HG03439 (cell line): ENCODE measurements around the gene SGK1.
"Not testable (repeated sequence)": the region's sequence is repeated elsewhere in the genome, so short reads cannot be mapped to it uniquely, and the experiment has no call there.

Experiments used
- ATAC-seq: cut with Tn5 transposase; IDR thresholded peaks from one replicate; pipeline ENCODE4 v1.9.1; 2021; ENCODE audit warnings: mild to moderate bottlenecking, moderate library complexity; ENCODE audit not compliant: unreplicated experiment

SGK1 gene

DNA sequence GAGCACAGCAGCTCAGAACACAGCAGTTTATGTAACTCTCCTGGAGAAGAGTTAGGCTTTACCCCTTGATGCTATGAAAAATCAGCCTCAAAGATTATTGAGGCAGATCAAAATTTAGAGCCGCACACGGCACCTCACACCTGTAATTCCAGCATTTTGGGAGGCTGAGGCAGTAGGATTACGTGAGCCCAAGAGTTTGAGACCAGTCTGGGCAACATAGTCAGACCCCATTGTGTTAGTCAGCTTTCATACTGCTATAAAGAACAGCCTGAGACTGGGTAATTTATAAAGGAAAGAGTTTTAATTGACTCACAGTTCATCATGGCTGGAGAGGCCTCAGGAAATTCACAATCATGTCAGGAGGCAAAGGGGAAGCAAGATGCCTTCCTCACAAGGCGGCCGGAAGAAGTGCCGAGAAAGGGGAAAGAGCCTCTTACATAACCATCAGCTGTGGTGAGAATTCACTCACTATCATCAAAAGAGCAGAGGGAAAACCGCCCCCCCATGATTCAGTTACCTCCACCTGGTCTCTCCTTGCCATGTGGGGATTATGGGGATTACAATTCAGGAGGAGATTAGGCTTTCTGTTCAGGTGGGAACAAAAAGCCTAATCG lies 87.7 kb downstream of the SGK1 start:
- ATAC-seq = no peak

DNA sequence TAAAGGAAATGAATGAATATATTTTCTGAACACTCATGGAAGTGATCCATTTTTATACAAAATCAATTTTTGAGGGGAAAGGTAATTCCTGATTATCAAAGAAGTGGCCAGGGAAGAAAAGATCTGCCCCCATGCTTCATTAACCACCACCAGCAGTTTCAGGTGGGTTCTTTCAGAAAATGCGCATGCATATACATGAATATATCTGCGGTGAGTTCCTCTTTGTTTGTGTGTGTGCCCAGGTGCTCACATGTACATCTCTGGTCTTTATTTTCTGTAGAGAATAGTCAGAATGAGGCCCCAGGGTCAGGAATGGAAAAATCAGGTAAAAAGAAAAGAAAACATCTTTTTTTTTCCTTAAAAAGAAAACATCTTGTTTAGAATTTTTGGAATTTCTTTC lies 88.4 kb downstream of the SGK1 start:
- ATAC-seq = no peak

- ATAC-seq = no peak
Observed at GRCh38 chr6:134223796-134224420, 94.0 kb downstream of the SGK1 start.

GRCh38 chr6:134221250-134221649 lies 96.7 kb downstream of the SGK1 start:
- ATAC-seq = no peak

DNA sequence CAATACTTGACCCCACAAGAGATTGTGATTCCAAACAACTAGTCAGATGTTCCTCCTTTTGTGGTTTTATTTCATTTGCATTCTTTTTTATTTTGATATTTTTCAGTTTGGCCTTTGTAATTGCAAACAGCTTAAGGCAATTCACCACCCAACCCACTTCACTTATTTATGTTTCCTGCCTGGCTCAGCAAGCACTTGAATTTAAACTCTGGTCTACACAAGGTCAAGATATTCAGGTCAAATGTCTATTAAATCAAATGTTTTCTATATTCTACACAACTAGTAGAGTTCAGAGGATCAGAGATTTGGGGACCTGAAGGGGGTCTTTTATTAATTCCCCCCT lies 100.1 kb downstream of the SGK1 start:
- no peak for ATAC-seq

DNA sequence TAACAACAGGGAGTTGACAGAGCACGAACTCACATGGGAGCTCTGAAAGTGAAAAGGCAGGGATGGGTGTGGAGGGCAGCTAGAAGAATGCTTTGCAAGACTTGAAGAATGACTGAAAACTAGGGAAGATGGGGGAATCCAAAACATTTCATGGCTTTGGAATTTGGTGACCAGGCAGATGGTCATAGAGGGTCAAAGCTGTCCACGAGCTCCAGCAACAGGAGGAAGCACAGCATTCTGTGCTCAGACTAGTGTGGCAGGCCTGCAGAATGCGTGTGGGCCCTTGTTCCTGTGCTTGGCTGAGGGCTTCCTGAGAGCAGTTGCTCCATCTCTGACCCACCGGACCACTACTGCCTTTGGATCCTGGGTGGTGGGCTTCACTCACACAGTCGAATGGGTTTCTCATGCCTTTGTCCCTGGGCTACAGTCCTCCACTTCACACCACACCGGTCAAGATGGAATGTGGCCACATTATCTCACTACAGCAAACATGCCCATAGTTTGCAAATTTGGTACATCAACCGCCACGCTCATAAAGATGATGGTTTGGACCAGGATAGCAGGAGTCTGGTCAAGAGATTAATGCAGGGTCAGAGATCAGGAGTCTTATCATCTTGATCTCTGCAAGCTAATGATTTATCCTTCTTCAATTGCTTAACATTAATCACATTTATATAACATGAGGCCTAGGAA lies 100.7 kb downstream of the SGK1 start:
- ATAC-seq = no peak

- no peak for ATAC-seq
Observed at GRCh38 chr6:134216301-134217010, 101.5 kb downstream of the SGK1 start.

- ATAC-seq = not testable (repeated sequence)
Observed at GRCh38 chr6:134213410-134213809, 104.5 kb downstream of the SGK1 start.

DNA sequence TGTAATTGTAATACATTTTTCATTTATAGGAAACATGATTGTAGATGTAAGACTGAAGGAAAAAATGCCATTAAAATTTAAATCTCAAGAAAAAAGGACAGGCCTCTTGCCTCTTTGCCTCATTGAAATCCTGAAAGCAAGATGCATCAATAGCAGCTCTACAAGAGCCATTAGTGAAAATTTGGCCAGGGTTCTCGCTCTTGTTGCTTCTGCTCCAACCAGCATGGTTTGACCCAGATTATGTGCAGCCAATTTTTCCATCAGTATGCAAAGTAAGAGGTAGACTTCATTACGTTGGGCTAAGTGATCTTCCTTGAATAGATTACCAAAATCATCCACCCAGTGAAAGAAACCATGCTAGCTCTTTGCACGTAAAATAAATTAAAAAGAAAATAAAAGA lies 106.6 kb downstream of the SGK1 start:
- no peak for ATAC-seq

GRCh38 chr6:134207421-134207820 lies 110.5 kb downstream of the SGK1 start:
- no peak for ATAC-seq

GRCh38 chr6:134205366-134205765 lies 112.5 kb downstream of the SGK1 start:
- ATAC-seq = no peak

DNA sequence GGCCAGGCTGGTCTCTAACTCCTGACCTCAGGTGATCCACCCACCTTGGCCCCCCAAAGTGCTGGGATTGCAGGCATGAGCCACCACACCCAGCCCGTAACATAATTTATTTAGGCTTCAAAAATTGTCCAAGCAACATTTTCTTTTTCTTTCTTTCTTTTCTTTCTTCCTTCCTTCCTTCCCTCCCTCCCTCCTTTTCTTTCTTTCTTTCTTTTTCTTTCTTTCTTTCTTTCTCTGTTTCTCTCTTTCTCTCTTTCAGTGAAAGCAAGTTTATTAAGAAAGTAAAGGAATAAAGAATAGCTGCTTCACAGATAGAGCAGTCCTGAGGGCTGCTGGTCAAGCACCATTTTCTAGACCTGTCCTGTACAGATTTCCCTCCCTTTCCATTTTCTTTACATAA lies 113.2 kb downstream of the SGK1 start:
- not testable (repeated sequence) for ATAC-seq

DNA sequence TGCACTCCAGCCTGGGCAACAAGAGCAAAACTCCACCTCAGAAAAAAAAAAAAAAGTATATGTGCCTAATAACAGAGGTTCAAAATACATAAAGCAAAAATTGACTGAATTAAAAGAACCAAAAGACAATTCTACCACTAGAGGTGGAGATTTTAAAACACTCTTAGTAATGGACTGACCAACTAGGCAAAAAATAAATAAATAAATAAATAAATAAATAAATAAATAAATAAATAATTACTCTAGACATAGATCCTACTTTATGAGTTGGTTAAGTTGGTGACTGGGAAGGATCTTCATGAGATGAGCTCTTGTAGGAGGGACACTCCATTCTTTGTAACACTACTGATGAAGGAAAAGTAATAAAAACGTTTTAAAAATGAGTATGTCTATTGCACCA lies 113.9 kb downstream of the SGK1 start:
- no peak for ATAC-seq

DNA sequence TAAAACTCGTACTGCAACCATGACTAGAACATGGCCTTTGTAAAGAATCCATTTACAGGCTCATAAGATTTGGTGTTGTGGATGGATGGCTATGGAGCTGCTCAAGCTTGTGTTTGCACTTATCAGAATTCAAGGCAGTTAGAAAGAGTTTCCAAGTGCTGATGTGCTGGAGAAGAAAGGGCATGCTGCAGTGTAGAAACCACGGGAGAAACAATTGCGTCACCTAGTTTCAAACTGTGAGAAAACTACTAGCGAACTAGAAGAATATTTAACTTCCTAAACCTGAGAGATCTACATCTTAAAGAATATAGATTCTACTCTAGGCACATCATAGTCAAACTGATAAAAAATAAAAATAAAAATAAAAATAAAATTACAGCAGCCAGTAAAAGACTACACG lies 116.2 kb downstream of the SGK1 start:
- ATAC-seq = no peak

- no peak for ATAC-seq
Observed at GRCh38 chr6:134199848-134200606, 117.9 kb downstream of the SGK1 start.

DNA sequence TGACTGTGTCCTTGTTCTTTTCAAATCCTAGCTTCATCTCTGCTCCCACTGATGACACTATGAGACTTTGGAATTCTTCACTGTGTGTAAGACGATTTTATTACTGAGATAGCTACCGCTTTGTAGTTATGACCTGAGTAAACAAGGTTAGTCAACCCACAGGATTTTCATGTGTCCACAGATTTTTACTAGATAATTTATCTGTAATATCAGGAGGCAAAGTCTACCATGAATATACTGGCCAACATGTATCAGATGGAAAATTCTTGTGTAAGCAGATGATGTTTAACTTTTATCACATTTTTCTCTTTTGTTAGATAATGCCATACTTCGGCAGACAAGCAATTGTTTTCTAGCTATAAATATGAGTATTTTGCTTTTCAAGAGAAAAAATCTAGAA lies 119.8 kb downstream of the SGK1 start:
- no peak for ATAC-seq

GRCh38 chr6:134197685-134198084 lies 120.2 kb downstream of the SGK1 start:
- ATAC-seq = not testable (repeated sequence)

DNA sequence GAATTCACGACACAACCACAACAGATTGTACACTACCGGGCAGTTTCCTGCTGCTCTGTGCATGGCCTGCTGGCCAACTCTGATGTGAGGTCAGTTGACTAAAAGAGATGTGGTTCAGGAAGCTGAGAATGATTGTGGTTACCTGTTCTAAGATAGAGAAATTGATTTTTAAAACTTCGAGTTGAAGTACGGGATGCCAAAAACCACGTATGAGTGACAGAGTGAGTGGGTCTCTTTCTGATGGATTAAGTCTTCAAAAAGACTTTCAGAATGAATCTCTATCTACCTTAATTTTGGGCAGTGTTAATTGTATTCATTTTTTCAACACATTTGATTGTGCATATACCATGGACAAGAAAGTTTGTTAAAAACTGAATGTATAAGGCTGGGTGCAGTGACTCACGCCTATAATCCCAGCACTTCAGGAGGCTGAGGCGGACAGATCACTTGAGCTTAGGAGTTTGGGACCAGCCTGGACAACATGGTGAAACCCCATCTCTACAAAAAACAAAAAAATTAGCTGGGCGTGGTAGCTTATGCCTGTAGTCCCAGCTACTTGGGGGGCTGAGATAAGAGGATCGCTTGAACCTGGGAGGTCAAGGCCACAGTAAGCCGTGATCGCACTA lies 121.2 kb downstream of the SGK1 start:
- ATAC-seq = peak; percentile 67

DNA sequence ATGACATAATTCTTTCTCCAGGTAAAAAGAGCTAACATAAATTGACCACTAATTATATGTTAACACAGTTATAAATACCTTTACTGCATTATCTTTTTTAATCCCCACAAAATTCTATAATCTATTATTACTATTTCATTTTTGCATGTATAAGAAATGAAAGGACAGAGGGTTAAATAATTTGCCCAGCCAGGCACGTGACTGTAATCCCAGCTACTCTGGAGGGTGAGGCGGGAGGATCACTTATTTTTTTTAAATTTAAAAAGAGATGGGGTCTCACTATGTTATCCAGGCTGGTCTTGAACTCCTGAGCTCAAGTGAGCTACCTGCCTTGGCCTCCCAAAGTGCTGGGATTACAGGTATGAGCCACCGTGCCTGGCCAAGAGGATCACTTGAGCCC lies 121.9 kb downstream of the SGK1 start:
- ATAC-seq = no peak

DNA sequence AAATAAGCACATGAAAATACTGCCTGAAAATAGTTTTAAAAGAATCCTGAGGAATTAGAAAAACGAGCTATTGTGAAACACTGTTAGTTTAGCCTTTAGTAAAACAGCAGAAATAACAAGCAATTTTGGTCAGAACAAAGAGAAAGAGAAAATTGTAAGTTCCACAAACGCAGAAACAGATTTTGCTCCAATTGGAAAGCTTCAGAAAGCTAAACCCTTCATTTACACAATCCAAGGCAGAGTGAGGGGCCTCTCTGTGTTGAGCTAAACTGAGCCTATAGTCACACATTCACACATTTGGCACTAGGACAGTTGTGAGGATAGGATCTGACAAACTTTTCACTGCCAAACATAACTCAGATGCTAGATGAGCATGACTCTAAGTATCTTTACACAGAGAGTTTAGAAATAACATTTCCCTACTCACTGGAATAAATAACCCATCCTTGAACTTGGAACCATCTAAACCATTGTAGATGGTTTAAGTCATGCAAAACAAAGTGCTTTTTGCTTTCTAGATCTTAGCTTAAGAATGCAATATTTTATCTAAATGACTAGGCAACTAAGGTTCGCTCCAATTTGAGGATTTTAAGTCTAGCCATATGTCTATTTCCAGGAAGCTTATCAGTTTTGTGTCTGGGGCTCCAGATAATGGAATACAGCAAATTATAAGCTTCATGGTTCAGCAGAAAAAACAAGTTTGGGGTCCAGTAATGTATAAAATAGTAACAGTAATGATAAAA lies 122.6 kb downstream of the SGK1 start:
- ATAC-seq = no peak
